NB4 (cell line): ENCODE measurements around the gene KAT7.

Experiments
- MYC ChIP-seq: IDR thresholded peaks from 2 replicates; pipeline ENCODE4 v1.6.1; 2011; ENCODE audit warnings: low read depth, low read length
- POLR2A ChIP-seq: IDR thresholded peaks from 2 replicates; pipeline ENCODE4 v1.6.1; 2011; ENCODE audit warnings: mild to moderate bottlenecking; ENCODE audit not compliant: insufficient read length; ENCODE audit errors: extremely low read depth
- TF ChIP-seq, protein P1 (sequence below): IDR thresholded peaks from one replicate; pipeline ENCODE4 v1.5.1; 2012; ENCODE audit warnings: low read depth, low read length

DNA sequence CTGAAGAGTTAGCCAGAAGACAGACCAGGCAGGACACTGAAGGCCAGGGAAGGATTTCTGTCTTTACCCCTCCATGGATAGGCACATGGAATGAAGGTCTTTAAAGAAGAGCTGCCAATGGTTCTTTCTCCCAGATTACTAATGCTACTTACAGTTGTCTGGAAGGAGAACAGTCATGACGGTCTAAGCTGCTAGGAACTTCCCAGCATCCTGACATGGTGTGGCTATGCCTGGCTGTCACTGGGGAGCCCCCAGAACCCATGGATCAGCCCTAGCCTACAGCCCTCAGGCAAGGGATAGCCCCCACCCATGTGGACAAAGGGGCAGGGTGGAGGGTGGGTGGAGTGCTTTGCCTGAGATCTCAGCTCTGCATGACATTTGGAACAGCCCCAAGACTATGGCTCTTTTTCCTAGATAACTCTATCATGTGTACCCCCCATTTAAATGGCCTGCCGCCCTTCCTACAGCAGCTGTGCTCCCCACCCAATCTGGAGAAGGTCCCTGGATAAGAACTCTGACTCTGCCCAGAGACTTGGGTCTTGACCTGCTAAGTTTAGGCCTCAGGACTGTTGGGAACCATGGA lies 9.2 kb upstream of the KAT7 start:
- TF ChIP-seq POLR2A: no peak
- TF ChIP-seq, protein P1, sequence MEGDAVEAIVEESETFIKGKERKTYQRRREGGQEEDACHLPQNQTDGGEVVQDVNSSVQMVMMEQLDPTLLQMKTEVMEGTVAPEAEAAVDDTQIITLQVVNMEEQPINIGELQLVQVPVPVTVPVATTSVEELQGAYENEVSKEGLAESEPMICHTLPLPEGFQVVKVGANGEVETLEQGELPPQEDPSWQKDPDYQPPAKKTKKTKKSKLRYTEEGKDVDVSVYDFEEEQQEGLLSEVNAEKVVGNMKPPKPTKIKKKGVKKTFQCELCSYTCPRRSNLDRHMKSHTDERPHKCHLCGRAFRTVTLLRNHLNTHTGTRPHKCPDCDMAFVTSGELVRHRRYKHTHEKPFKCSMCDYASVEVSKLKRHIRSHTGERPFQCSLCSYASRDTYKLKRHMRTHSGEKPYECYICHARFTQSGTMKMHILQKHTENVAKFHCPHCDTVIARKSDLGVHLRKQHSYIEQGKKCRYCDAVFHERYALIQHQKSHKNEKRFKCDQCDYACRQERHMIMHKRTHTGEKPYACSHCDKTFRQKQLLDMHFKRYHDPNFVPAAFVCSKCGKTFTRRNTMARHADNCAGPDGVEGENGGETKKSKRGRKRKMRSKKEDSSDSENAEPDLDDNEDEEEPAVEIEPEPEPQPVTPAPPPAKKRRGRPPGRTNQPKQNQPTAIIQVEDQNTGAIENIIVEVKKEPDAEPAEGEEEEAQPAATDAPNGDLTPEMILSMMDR: no peak
- TF ChIP-seq MYC: no peak
